HG03565 (cell line): ENCODE results near the gene TAS2R8.
"Not testable (repeated sequence)": the region's sequence is repeated elsewhere in the genome, so short reads cannot be mapped to it uniquely, and the experiment has no call there.

ENCODE experiments used
- ATAC-seq: cut with Tn5 transposase; IDR thresholded peaks from one replicate; pipeline ENCODE4 v1.9.1; 2021; ENCODE audit warnings: mild to moderate bottlenecking, moderate library complexity; ENCODE audit not compliant: unreplicated experiment

The TAS2R8 gene, protein sequence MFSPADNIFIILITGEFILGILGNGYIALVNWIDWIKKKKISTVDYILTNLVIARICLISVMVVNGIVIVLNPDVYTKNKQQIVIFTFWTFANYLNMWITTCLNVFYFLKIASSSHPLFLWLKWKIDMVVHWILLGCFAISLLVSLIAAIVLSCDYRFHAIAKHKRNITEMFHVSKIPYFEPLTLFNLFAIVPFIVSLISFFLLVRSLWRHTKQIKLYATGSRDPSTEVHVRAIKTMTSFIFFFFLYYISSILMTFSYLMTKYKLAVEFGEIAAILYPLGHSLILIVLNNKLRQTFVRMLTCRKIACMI

GRCh38 chr12:10807186-10807585 lies at the start of gene TAS2R8:
TAS2R8 (minus strand) TSS chr12:10807286; CDS start chr12:10806980, 306 bp downstream.
- ATAC-seq = no peak

DNA sequence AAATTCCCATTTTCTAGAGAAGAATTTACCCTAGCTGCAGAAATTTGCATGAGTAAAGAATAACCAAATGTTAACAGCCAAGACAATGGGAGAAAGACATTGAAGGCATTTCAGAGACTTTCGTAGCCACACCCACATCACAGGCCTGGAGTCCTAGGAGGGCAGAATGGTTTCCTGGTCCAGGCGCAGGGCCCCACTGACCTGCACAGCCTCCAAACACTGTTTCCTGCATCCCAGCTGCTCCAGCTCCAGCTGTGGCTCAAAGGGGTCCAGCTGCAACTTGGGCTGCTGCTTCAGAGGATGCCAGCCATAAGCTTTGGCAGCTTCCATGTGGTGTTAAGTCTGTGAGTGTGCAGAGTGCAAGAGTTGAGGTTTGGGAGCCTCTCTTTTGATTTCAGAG lies 48.7 kb upstream of the TAS2R8 start:
- no peak for ATAC-seq

- ATAC-seq = no peak
Measured at GRCh38 chr12:10853776-10854175, 46.7 kb upstream of the TAS2R8 start.

- no peak for ATAC-seq
Measured at GRCh38 chr12:10851243-10851858, 44.3 kb upstream of the TAS2R8 start.

- ATAC-seq = no peak
Measured at GRCh38 chr12:10849425-10849878, 42.4 kb upstream of the TAS2R8 start, which contains the start of gene PRR4. PRR4 (minus strand) TSS chr12:10849475; CDS start chr12:10849437, 38 bp downstream.

GRCh38 chr12:10847744-10848143 lies 40.7 kb upstream of the TAS2R8 start:
- no peak for ATAC-seq

DNA sequence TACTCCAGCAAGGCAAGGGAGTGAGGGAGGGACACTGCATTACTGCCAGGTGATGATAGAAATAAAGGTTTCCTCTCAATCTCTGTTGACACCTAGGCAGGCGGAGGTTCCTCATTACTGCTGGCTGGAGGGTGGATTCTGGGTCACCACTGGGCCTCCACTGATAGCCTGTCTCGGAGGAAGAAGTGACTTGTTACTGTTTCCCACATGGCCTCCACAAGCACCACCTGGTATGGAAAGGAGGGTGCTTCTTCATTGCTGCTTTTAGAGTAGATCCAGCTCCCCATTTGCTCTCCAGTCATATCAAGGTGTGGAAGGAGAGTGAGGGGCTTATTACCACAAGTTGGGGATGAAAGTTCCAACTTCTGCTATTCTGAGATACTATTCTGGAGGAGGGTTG lies 35.8 kb upstream of the TAS2R8 start:
- ATAC-seq = no peak

DNA sequence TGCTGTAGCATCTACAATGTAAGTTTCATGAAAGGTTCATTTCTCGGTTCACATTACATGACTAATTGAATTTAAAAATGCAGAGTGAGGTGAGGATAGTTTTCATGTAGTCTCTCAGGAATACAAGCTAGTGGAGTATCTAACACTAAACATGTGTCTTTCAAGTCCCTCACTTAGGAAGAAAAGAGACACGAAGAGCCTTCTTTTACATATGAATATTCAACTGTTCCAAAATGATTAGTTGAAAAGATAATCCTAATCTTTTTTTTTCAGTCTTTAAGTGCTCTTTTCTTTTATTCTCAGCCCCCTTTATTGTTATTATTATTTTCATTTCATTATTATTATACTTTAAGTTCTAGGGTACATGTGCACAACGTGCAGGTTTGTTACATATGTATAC lies 31.4 kb upstream of the TAS2R8 start:
- ATAC-seq = no peak

DNA sequence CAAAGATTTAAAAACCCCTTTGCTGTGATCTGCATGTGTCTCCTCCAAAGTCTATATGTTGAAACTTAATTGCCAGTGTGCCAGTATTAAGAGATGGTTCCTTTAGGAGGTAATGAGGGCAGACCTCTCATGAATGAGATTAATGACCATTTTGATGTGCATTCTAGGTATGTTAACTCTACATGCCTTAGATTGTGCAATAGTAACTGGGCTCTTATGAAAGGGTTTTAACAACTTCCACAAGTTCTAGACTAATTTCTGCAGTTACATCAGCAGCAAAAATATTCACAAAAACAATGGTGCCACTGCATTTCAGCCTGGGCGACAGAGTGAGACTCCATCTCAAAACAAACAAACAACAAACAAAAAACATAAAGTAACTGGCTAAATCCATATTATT lies 22.9 kb upstream of the TAS2R8 start:
- no peak for ATAC-seq

- ATAC-seq = no peak
Measured at GRCh38 chr12:10826258-10826657, 19.2 kb upstream of the TAS2R8 start, which contains the start of gene TAS2R10. TAS2R10 (minus strand) TSS chr12:10826358; CDS start chr12:10826269, 89 bp downstream.

DNA sequence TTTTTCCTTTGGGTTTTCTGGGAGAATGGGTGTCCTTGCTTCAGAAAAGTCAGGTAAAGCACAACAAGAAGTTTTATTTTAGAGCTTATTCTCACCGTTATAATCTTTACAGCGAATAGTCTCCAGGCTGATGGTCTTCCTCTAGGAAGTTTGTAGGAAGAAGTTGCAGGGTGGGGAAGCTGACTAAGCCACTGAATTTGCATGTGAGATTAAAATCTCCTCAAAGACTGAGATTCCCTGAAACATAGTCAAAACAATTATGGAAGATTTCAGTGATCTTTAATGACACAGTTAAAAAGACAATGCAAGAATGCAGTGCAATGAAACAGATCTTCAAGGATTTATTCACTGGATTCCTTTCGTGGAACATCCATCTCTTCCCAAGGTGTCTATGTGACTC lies 17.9 kb upstream of the TAS2R8 start:
- no peak for ATAC-seq

GRCh38 chr12:10811883-10812536 lies 4.9 kb upstream of the TAS2R8 start:
- ATAC-seq = no peak

GRCh38 chr12:10810068-10810467 lies 3.0 kb upstream of the TAS2R8 start, which contains the start of gene TAS2R9:
TAS2R9 (minus strand) TSS chr12:10810168; CDS start chr12:10810075, 93 bp downstream.
- no peak for ATAC-seq

- ATAC-seq = no peak
Measured at GRCh38 chr12:10802587-10802986, 4.5 kb downstream of the TAS2R8 start, which contains the start of gene TAS2R7. TAS2R7 (minus strand) TSS chr12:10802627; CDS start chr12:10802570, 57 bp downstream.

GRCh38 chr12:10801741-10802140 lies 5.3 kb downstream of the TAS2R8 start:
- ATAC-seq = no peak

DNA sequence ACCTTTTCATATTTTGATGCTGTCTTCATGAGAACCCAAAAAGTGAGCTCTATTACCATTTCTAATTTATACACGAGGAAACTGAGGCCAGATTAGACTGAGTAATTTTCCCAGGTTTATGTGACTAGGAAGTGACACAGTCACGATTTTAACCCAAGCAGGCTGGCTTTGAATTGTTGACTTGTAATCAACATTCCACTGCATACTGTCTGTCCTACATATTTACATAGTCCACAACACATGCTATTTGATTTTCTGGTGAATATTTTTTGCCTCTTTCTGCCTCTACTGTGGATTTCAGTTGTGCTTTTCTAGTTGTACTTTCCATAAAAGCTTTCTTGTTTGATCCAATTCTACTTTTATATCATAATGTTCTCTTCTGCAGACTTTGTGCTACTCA lies 12.9 kb downstream of the TAS2R8 start:
- no peak for ATAC-seq

GRCh38 chr12:10791769-10792168 lies 15.3 kb downstream of the TAS2R8 start:
- ATAC-seq = not testable (repeated sequence)

- ATAC-seq = no peak
Measured at GRCh38 chr12:10783252-10783651, 23.8 kb downstream of the TAS2R8 start.

- ATAC-seq = no peak
Measured at GRCh38 chr12:10779103-10779502, 28.0 kb downstream of the TAS2R8 start.

DNA sequence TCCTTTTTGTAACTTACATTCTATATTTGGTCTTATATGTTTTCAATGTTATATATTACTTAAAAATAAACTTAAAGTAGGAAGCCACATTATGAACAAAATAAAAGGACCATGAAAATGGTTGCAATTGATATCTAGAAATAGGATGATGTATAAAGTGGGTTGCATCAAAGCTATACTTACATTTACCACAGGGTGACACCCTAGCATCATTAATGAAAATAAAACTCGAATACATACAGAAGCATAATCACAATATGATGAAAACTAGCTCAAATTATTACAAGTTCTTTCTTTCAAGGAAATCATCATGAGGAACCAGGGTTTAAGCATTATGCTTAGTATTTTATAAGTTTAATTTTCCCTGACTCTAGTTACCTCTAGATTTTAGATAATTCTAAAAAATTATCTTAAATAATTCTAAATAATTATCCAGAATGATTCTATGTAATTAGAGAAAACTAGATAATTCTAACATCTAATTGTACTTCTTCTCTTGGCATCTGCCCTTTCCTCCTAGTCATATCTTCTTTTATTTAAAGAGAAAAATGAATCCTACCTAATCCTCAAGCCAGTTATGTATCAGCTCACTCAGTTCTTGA lies 35.9 kb downstream of the TAS2R8 start:
- no peak for ATAC-seq

GRCh38 chr12:10759657-10760056 lies 47.4 kb downstream of the TAS2R8 start:
- ATAC-seq = no peak
